OCI-LY7 (cell line): ENCODE results near the gene ECI1. TPM values are rescaled to one million over a fixed set of nuclear protein-coding genes. Genes with fewer than 3 reads are reported as not detected.
"Not testable (repeated sequence)": the region's sequence is repeated elsewhere in the genome, so short reads cannot be mapped to it uniquely, and the experiment has no call there.

Source experiments
- BruUV-seq: library from RNA; stranded (reverse); fragments of 400-500 nt; replicated peaks from 2 replicates; lab custom pipeline; 2021; lab: Mats Ljungman, UMichigan
- CTCF ChIA-PET: fragments of 300-600 bp; sonication (Branson Sonifier 250); formaldehyde crosslinking; loops from one replicate; lab custom pipeline; 2022; ENCODE audit warnings: antibody characterized with exemption; ENCODE audit not compliant: unreplicated experiment; lab: Charles Lee
- POLR2A ChIA-PET: fragments of 300-600 bp; sonication (Branson Sonifier 250); formaldehyde crosslinking; loops from one replicate; lab custom pipeline; 2022; ENCODE audit warnings: antibody characterized with exemption; lab: Charles Lee
- DNase-seq: peaks from one replicate; pipeline ENCODE4 v3.0.0-alpha.2; 2015; ENCODE audit warnings: low spot score
- H2AFZ ChIP-seq: fragments of 200-600 bp; sonication (generic), shearing (Covaris generic); 2 replicates; pipeline ENCODE4 v1.6.1; 2014; ENCODE audit warnings: mild to moderate bottlenecking, antibody characterized with exemption, low read length, moderate library complexity
- H3K27ac ChIP-seq: fragments of 200-600 bp; sonication (generic); 2 replicates; pipeline ENCODE4 v1.5.1; 2014; ENCODE audit warnings: mixed run types, low read depth, mild to moderate bottlenecking, moderate library complexity, low read length, inconsistent platforms; ENCODE audit not compliant: poor library complexity, severe bottlenecking
- H3K36me3 ChIP-seq: fragments of 200-600 bp; sonication (generic); 2 replicates; pipeline ENCODE4 v1.6.1; 2014; ENCODE audit warnings: mild to moderate bottlenecking, antibody characterized with exemption, low read length, moderate library complexity, mixed read lengths; ENCODE audit not compliant: insufficient read depth
- H3K4me1 ChIP-seq: fragments of 200-600 bp; sonication (generic); 2 replicates; pipeline ENCODE4 v1.5.1; 2014; ENCODE audit warnings: mild to moderate bottlenecking, low read length; ENCODE audit not compliant: insufficient read depth, poor library complexity, severe bottlenecking
- H3K4me2 ChIP-seq: fragments of 200-600 bp; sonication (generic); 2 replicates; pipeline ENCODE4 v1.6.1; 2014; ENCODE audit warnings: mild to moderate bottlenecking, low read length
- H3K4me3 ChIP-seq: fragments of 200-600 bp; sonication (generic); 2 replicates; pipeline ENCODE4 v1.5.1; 2014; ENCODE audit warnings: mild to moderate bottlenecking, low read depth, low read length; ENCODE audit not compliant: poor library complexity, severe bottlenecking
- H3K79me2 ChIP-seq: fragments of 200-600 bp; sonication (generic); 2 replicates; pipeline ENCODE4 v1.6.1; 2016; ENCODE audit warnings: low read depth, mild to moderate bottlenecking, low read length, moderate library complexity, mixed read lengths; ENCODE audit not compliant: insufficient read depth
- H3K9me2 ChIP-seq: fragments of 200-600 bp; sonication (generic); 2 replicates; pipeline ENCODE4 v1.6.1; 2016; ENCODE audit warnings: mild to moderate bottlenecking, low read length, mixed read lengths; ENCODE audit not compliant: insufficient read depth
- H3K9me3 ChIP-seq: fragments of 200-600 bp; sonication (generic); 2 replicates; pipeline ENCODE4 v1.6.1; 2014; ENCODE audit warnings: mild to moderate bottlenecking, mixed run types, low read length, mixed read lengths
- H4K20me1 ChIP-seq: fragments of 200-600 bp; sonication (generic); 2 replicates; pipeline ENCODE4 v1.6.1; 2014; ENCODE audit warnings: mild to moderate bottlenecking, antibody characterized with exemption, low read length, moderate library complexity, mixed read lengths; ENCODE audit not compliant: insufficient read depth
- CTCF ChIP-seq: fragments of 200-600 bp; sonication (generic); conservative IDR thresholded peaks from 2 replicates; pipeline ENCODE4 v1.5.1; 2014; ENCODE audit warnings: mild to moderate bottlenecking, antibody characterized with exemption, low read length, moderate library complexity, mixed read lengths
- EZH2phosphoT487 ChIP-seq: fragments of 200-600 bp; sonication (generic); IDR thresholded peaks from 2 replicates; pipeline ENCODE4 v1.6.1; 2018; ENCODE audit warnings: low read depth, borderline replicate concordance, mild to moderate bottlenecking, mixed run types, antibody characterized with exemption, low read length, moderate library complexity, mixed read lengths
- intact Hi-C: fragments of 100-400 bp; cut with micrococcal nuclease; formaldehyde crosslinking; loops from one replicate; pipeline ENCODE4 v1.10.0; 2022; ENCODE audit not compliant: unreplicated experiment
- total RNA-seq, 2 experiments: library from RNA; depleted of rRNA in 1 of 2; stranded (reverse); fragments of >200 nt in 1 of 2; shearing (Covaris generic) in 1 of 2; gene quantifications; 2 replicates each; pipeline ENCODE4 v1.2.3, GENCODE V29; 2014 to 2022

Gene ECI1
- total RNA-seq, 2 experiments from 2014 or later = 74.5 to 80.0 TPM

- Histone ChIP-seq H3K4me1 (peaks cover 13% of the 10 kb centered on the region), H3K79me2 (peaks cover 12% of the 10 kb centered on the region; the same call in 1 of the 2 replicates), H3K9me3 (no peaks in the 10 kb centered on the region), H3K9me2 (no peaks in the 10 kb centered on the region), H2AFZ (peak overlapping the region; percentile 86), H3K4me2 (peak overlapping the region; percentile 95), H4K20me1 (no peaks in the 10 kb centered on the region), H3K27ac (peak overlapping the region; percentile 64), H3K4me3 (peak overlapping the region; percentile 79), H3K36me3 (peaks cover 30% of the 10 kb centered on the region)
- ChIA-PET POLR2A (interaction anchor here (0.9 to 1.1 kb wide), 2 partner anchors 10 to 48 kb away, joined by 3 to 5 read pairs; partner anchors contain the start of gene PGP), CTCF (no interaction called here)
- BruUV-seq = TSS peak; percentile 58
- intact Hi-C loops = loop anchor here (1.0 kb wide), 1 partner anchor 19 kb away; the partner anchor contains the start of gene E4F1
- TF ChIP-seq EZH2phosphoT487 (no peak), CTCF (no peak)
- DNase-seq = no peak
Observed at GRCh38 chr16:2204416-2205103, 46.8 kb downstream of the ECI1 start.

DNA sequence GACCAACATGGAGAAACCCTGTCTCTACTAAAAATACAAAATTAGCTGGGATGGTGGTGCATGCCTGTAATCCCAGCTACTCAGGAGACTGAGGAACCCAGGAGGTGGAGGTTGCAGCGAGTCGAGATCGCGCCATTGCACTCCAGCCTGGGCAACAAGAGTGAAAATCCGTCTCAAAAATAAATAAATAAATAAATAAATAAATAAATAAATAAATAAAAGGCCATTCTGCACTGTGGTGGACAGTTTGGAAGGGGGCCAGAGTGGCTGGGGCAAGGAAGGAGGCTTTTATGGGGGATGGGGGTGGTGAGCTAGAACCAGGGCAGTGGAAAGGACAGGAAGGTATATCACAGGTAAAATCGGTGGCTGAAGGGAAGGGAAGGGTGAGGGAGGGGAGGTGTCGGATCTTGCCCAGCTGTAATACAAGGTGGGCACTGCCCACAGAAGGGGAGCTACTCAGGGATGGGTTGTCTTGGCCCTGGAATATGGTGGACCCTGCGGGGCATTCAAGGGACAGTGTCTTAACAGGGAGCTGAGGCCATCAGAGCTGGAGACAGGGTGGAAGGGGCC lies 48.2 kb downstream of the ECI1 start:
- H3K4me3 ChIP-seq, intact Hi-C loops, DNase-seq, H4K20me1 ChIP-seq, H3K27ac ChIP-seq, H3K4me2 ChIP-seq, H3K9me3 ChIP-seq, CTCF ChIA-PET, H3K9me2 ChIP-seq, BruUV-seq, H2AFZ ChIP-seq: not testable (repeated sequence)
- POLR2A ChIA-PET = interaction anchor here (0.6 to 0.7 kb wide), 2 partner anchors 180 to 213 kb away, joined by 4 read pairs; no protein-coding TSS in a partner anchor
- H3K79me2 ChIP-seq = peaks cover 12% of the 10 kb centered on the region; the same call in 1 of the 2 replicates
- H3K36me3 ChIP-seq = peaks cover 16% of the 10 kb centered on the region
- H3K4me1 ChIP-seq = peaks cover 13% of the 10 kb centered on the region

DNA sequence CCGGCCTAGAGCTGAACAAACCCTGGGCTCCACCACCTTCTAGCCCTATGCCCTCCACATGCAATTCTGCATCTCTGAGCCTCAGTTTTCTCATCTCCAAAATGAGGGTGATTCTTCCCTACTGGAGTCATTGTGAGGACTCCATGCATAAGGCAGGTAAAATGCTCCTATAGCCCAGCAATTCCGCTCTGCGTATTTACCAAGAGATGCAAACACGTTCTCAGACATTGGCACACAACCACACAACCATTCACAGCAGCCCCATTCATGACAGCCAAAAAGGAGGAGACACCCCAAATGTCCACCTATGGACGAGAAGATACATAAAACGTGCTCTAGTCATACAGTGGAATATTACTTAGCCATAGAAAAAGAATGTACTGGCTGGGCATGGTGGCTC lies 51.1 kb downstream of the ECI1 start:
- H3K4me1 ChIP-seq = peaks cover 5% of the 10 kb centered on the region
- POLR2A ChIA-PET = no interaction called here
- BruUV-seq = no TSS peak

More for the DNA sequence above, 51.1 kb downstream of the ECI1 start:
- intact Hi-C loops = no loop called here
- H2AFZ ChIP-seq = no peak overlapping the region
- no peak overlapping the region for H3K4me2 ChIP-seq
- H4K20me1 ChIP-seq = no peaks in the 10 kb centered on the region
- no peak overlapping the region for H3K27ac ChIP-seq
- TF ChIP-seq EZH2phosphoT487 = no peak
- TF ChIP-seq CTCF = no peak
- H3K9me3 ChIP-seq = no peaks in the 10 kb centered on the region
- H3K4me3 ChIP-seq = no peak overlapping the region
- no peaks in the 10 kb centered on the region for H3K36me3 ChIP-seq
- H3K79me2 ChIP-seq = no peaks in the 10 kb centered on the region
- DNase-seq = no peak
- CTCF ChIA-PET = no interaction called here
- no peaks in the 10 kb centered on the region for H3K9me2 ChIP-seq
